Stimulated activated CD4-positive, alpha-beta T cell treated with anti-CD3 and anti-CD28 coated beads, Interleukin-15, amount 100 ng/mL, for 24 hours (primary cell): ENCODE measurements around the gene PRDX2.

Source experiments
- DNase-seq: peaks from one replicate; pipeline ENCODE4 v3.0.0-alpha.2; 2020

The PRDX2 gene

GRCh38 chr19:12778905-12779161, 22.8 kb downstream of the PRDX2 start:
- DNase-seq, result no peak

DNA sequence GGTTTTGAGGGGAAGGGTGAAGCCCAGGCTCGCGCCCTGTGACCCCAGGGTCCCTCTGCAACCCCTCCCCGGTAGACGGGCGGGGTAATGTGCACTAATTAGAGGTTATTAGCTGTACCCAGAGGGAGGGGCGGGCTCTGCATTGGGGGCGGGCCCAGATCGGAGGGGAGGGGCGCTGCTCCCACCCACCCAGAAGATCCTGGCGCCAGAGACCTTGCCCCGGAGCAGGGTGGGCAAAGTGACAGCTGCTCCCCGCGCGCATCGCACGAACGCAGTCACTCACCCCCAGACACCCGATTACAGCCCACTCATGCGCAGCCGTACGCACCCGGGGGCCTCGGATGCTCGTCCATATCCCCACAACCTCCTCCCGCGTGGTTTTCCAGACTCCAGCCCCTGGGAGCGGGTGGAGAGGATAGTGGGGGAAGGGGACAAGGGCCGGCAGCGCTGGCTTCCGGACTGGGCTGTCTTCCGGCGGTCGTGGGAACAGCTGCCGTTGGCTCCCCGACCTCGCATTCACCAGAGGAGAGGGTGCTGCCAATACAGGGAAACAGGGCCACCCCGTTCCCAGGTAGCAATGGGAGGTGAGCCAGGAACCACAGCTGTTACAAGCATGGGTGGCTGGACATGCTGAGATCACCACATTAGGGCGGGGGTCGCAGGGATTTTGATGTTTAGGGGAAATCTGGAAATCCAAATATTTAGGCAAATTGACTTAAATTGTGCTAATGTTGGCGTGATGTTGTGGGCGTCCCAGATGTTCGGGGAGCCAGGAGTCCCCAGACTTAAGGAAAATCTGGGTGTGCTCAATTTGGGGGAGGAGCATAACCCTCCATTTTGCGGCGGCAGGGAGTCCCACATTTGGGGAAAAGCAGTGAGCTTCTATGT, 23.3 kb downstream of the PRDX2 start:
- peak; percentile 62 for DNase-seq

DNA sequence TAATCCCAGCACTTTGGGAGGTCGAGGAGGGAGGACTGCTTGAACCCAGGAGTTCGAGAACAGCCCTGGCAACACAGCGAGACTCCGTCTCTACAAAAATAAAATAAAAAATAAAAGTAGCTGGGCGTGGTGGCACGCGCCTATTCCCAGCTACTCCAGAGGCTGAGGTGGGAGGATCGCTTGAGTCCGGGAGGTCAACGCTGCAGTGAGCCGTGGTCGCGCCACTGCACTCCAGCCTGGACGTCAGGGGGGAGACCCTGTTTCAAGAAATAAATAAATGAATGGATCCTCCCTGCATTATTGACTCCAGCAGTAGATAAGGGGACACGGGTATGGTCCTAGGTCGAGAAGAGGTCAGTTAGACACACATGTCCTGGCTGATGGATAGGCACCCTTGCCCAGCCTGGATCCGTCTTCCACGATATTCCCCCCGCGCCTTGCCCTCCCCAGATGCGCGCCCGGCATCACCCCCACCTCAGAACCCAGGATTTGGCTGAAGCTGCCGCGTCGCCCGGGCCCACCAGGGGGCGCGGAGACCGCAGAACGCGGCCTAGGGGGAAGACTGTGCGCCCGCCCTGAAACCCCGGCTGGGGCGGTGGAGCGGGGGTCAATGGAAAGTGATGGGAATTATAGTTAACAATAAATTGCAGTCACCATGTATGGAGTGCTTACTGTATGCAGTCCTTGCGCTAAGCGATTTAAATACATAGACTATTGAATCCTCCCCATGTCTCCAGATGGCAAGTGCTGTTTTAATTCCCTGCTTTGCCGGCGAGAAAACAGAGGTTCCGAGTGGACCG, 24.2 kb downstream of the PRDX2 start:
- DNase-seq, result peak; percentile 89

DNA sequence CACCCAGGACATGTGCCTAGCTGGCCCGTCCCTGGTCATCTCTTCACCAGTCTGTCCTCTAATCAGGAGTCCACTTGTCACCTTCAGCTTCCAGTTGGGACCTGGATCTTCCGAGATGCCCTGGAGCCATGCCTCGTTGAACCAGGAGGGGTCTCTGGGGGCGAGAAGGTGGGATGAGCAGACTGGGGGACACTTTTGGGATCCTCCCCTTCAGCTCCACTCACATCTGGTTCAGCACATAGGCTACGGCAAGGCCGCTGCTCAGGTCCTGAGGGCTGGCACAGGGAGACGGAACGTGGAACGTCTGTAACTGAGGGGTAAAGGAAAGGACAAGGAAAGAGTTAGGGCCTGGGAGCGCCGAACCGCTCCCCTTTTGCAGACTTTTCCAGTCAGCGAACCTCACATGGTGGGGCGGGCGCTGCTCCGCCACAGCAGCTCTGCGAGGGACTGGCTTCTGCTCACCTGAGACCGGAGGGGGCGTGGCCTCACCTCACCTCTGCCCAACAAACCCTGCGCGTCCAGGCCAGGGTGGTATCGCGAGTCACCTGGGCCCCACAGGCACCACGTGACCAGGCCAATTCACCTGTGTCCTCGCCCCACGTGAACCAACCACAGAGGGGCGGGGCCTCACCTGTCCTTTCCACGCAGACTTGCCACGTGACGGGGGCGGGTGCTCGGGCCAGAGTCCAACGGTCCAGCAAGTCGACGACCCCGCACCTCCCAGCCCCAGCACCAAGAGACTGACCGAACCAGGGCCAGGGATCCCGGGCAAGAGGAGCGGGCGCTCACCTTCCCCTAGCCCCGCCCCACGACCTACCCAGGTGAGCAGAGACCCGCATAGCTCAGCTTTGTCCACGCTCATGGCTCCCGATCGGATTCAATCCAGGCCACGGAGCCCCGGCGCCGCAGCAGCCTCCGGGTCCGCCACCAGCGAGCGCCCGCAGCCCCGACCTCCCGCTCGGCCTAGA, 26.7 kb downstream of the PRDX2 start, which contains the start of gene HOOK2:
Gene HOOK2, minus strand, starts transcription at position 965 of the 968 bp plus-strand sequence. Its CDS starts 103 bp downstream, at position 862.
- DNase-seq, result peak; percentile 39

- DNase-seq, result no peak
Observed at GRCh38 chr19:12773571-12773970, 28.0 kb downstream of the PRDX2 start.

DNA sequence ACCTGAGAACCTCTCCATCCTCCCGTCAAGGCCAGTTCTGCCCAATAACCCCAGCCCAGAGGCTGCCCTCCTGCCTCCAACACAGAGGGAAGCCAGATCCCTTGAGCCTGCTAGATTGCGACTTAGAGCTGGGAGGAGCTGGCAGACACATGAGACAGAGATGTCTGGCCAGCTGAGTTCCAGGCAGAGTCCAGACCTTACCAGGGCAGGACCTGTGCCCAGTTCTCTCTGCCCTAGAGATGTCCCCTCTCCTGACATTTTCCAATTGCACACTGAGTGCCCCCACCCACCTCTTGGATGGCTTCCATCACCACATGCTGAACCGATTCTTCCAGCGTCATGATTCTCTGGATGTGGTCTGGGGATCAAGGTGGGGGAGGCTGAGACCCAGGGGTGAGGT, 29.3 kb downstream of the PRDX2 start:
- no peak for DNase-seq

DNA sequence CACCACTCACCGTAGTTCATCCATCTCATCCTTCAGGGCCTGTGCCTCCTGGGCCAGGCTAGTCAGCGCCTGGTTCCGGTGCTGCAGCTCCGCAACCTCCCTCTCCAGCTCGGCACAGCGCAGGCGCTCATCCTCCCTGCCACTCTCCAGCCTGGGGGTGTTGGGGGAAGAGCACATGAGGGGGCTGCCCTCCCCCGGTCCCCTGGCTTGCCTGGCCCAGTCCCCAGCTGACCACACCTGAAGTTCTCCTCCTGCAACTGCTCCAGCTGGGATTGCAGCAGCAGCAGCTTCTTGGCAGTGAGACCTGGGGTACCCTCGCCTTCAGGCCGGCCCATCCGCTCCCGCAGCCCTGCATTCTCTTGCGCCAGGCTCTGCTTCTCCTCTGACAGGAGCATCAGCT, 30.7 kb downstream of the PRDX2 start:
- no peak for DNase-seq

DNA sequence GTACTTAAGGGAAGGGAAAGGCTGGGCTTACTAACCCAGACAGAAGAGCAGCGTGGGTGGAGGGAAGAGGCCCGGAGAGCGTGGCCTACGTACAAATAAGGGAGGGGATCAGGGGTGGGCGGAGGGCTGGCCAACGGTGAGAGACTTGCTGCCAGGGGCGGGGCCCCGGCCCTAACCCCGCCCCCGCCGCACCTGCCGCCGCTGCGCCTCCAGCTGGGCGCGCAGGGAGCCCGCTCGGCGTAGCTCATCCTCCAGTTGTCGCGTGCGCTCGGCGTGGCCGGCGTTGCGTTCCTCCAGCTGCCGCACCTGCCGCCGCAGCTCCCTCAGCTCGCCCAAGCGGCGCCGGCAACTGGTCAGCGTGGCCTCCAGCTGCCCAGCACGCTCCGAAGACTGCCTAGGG, 31.9 kb downstream of the PRDX2 start:
- peak; percentile 78 for DNase-seq

DNA sequence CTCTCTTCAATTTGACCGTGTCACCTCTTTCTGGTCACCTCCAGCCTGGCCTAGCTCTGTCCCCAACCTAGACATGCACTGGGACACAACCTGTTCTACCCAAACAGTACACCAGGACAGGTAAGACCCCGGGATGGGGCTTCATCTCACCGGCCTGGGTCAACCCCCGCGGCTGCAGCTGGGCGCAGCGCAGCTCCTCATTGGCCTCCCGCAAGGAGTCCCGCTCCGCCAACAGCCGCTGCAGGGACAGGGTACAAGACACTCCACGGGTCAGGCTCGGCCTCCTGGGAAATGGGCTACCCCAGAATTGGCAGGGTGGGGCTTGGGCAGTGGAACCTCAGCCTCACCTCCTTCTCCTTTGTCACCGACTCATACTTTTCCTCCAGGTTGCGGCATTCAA, 33.9 kb downstream of the PRDX2 start:
- no peak for DNase-seq

DNA sequence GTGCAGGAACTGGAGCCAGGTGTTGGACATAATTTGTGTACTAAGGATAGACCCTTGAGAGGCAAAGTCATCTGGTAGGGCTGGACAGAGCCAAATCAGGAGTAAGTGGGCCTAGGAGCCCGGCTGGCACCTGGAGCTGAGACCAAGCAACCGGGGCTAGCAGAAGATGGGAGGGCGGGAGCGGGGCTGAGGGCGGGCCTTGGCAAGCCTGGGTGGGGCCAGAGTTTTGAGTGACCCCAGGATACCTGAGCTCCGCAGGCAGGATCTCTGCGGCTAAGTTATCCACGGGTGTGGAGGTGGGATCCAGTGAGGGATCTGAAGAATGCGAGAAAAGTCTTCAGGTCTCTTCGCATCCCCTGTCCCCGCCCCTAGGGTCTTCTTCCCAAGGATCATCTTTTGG, 34.5 kb downstream of the PRDX2 start:
- no peak for DNase-seq

DNA sequence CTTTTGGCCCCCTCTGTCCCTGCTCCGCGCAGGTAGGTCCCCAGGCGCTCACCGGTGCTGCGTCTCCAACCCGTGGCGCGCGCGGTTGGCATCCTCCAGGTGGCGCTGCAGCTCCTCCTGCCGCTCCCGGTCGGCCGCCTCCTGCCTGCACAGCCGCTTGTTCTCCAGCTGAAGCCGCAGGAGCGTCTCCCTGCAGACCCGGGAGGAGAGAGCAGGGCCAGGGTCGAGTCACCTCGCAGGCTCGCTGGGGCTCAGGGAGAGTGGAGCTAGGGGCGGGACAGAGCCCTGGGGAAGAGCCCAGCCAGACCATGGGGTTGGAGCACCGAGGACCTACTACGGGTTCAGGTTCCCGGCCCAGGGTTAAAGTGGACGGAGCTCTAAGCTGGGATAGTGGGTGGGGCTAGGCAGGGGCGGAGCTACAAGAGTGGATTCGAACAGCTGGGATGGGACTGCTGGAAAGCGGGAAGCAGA, 35.5 kb downstream of the PRDX2 start:
- DNase-seq, result peak; percentile 82

- DNase-seq, result no peak
Observed at GRCh38 chr19:12764698-12765097, 36.9 kb downstream of the PRDX2 start.

GRCh38 chr19:12763100-12763499, 38.5 kb downstream of the PRDX2 start:
- DNase-seq, result no peak

GRCh38 chr19:12759686-12760085, 41.9 kb downstream of the PRDX2 start:
- no peak for DNase-seq

DNA sequence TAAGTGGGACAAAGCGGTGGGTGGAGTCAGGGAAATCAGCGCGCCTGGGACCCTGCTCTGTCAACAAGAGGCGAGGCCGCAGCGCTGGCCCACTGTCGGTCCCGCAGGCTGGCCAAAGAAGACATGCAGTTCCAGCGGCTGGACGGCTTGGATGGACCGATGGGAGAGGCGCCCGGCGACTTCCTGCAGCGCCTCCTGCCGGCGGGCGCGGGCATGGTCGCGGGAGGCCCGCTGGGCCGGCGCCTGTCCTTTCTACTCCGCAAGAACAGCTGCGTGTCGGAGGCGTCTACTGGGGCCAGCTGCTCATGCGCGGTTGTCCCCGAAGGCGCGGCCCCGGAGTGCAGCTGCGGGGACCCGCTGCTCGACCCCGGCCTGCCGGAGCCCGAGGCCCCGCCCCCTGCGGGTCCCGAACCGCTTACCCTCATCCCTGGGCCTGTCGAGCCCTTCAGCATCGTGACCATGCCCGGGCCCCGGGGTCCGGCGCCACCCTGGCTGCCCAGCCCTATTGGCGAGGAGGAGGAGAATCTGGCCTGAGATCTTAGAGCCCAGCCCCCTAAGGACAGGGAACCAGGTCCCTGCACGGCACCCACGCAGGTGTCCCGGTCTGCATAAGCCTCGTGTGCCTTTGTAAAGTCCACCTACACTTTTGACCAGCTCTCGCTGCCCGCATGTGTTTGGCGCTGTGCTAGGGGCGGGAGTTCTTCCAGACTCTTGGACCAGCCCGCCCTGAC, 43.9 kb downstream of the PRDX2 start:
- DNase-seq, result peak; percentile 79

DNA sequence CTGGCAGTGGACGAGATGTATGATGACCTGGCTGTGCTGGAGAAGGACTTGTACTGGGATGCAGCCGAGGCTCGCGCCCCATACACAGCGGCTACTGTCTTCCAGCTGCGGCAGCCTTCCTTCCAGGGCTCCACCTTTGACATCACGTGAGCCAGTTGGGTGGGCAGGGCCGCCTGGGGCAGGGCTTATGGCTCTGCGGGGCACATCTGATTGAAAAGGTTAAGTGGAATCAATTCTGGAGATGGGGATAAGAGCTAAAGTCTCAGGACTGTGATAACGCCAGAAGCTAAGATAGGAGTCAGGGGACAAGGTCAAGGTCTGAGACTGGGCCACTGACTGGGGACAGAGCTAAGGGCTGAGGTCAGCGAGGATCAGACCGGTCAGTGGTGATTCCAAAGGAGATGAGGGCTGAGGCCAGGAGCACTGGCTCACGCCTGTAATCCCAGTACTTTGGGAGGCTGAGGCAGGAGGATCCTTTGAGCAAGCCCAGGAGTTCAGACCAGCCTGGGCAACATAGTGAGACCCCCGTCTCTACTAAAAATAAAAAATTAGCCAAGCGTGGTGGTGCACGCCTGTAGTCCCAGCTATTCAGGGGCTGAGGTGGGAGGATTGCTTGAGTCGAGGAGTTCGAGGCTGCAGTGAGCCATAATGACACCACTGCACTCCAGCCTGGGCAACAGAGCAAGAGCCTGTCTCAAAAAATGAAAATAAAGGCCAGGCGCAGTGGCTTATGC, 45.3 kb downstream of the PRDX2 start:
- no peak for DNase-seq

DNA sequence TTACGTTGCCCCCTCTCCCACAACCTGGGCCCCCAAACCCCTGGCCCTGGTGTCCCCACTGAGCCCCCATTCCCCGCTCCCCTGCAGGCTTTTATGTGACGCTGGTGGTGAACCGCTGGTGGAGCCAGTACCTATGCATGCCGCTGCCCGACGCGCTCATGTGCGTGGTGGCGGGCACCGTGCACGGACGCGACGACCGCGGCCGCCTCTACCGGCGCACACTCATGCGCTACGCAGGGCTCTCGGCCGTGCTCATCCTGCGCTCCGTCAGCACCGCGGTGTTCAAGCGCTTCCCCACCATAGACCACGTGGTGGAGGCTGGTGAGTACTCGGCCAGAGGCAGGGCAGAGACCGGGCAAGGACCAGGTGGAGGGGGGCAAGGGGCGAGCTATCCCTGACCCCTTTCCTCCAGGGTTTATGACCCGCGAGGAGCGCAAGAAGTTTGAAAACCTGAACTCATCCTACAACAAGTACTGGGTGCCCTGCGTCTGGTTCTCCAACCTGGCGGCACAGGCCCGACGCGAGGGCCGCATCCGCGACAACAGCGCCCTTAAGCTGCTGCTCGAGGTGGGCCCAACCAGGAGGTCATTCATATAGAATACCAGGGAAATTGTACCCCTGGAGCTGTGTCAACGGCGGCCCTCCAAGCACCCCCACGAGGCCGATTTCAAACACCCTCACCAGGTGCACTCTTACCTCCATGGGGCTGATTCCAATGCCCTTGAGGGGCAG, 47.0 kb downstream of the PRDX2 start:
- no peak for DNase-seq

DNA sequence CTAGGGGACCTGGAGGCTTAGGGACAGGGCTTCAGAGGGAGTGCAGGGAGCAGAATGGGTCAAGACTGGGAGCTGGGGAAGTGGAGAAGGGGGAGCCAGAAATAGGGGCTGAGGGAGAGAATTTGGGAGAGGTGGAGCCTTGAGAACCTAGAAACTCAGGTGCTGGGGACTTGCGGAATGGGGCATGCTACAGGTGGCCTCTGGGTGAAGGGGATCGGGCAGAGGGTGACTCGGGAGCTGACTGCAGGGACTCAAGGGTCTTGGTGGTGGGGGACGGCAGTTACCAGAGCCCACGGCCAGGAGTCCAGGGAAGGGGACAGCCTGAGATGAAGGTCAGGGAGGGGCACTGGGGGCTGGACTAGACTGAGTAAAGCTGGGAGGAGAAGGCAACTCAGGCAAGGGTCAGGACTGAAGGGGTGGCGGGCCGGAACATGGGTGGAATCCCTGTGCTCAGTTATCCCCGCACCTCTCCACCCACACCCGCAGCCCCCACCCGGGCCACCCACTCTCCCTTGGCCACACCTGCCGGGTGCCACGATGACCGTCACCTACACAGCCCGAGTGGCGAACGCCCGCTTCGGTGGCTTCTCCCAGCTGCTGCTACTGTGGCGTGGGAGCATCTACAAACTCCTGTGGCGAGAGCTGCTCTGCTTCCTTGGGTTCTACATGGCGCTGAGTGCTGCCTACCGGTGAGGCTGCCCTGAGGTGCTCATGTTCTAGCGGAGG, 49.4 kb downstream of the PRDX2 start:
- no peak for DNase-seq

GRCh38 chr19:12751635-12752034, 50.0 kb downstream of the PRDX2 start, which contains the start of gene BEST2:
Gene BEST2, plus strand, starts transcription at chr19:12751791. Its CDS starts 802 bp downstream, at chr19:12752593.
- no peak for DNase-seq

- no peak for DNase-seq
Observed at GRCh38 chr19:12750851-12751250, 50.7 kb downstream of the PRDX2 start.
